ENCODE data around the gene PALM2AKAP2. TPM values are rescaled to one million over a fixed set of nuclear protein-coding genes. Genes with fewer than 3 reads are reported as not detected.
"Not testable (repeated sequence)": the region's sequence is repeated elsewhere in the genome, so short reads cannot be mapped to it uniquely, and the experiment has no call there.

Gene PALM2AKAP2
- total RNA-seq, 2 experiments from 2014 or later, result not detected

GRCh38 chr9:109821711-109822110 is 41.7 kb downstream of the PALM2AKAP2 start:
- H3K27ac Mint-ChIP-seq, result no peak overlapping the region
- DNase-seq (no peak), ATAC-seq (ENCODE audit: low read depth) (no peak)
- POLR2A ChIA-PET, result no interaction called here
- H3K27me3 Mint-ChIP-seq, result peaks cover 3% of the 10 kb centered on the region
- H3K4me3 Mint-ChIP-seq, result no peak overlapping the region
- no peaks in the 10 kb centered on the region for H3K9me3 Mint-ChIP-seq
- no peaks in the 10 kb centered on the region for H3K36me3 Mint-ChIP-seq
- no peaks in the 10 kb centered on the region for H3K4me1 Mint-ChIP-seq

DNA sequence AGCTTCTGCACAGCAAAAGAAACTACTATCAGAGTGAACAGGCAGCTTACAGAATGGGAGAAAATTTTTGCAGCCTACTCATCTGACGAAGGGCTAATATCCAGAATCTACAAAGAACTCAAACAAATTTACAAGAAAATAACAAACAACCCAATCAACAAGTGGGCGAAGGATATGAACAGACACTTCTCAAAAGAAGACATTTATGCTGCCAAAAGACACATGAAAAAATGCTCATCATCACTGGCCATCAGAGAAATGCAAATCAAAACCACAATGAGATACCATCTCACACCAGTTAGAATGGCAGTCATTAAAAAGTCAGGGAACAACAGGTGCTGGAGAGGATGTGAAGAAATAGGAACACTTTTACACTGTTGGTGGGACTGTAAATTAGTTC is 45.4 kb downstream of the PALM2AKAP2 start:
- H3K4me1 Mint-ChIP-seq; H3K36me3 Mint-ChIP-seq; POLR2A ChIA-PET; H3K4me3 Mint-ChIP-seq; ATAC-seq (ENCODE audit: low read depth); H3K27me3 Mint-ChIP-seq; H3K27ac Mint-ChIP-seq; H3K9me3 Mint-ChIP-seq; DNase-seq: not testable (repeated sequence)

GRCh38 chr9:109826559-109826958 is 46.6 kb downstream of the PALM2AKAP2 start:
- H3K27ac Mint-ChIP-seq, result no peak overlapping the region
- H3K4me1 Mint-ChIP-seq, result no peaks in the 10 kb centered on the region
- no peaks in the 10 kb centered on the region for H3K36me3 Mint-ChIP-seq
- peaks cover 6% of the 10 kb centered on the region for H3K27me3 Mint-ChIP-seq
- ATAC-seq (ENCODE audit: low read depth) (no peak), DNase-seq (no peak)
- no peaks in the 10 kb centered on the region for H3K9me3 Mint-ChIP-seq
- no peak overlapping the region for H3K4me3 Mint-ChIP-seq
- POLR2A ChIA-PET, result no interaction called here

DNA sequence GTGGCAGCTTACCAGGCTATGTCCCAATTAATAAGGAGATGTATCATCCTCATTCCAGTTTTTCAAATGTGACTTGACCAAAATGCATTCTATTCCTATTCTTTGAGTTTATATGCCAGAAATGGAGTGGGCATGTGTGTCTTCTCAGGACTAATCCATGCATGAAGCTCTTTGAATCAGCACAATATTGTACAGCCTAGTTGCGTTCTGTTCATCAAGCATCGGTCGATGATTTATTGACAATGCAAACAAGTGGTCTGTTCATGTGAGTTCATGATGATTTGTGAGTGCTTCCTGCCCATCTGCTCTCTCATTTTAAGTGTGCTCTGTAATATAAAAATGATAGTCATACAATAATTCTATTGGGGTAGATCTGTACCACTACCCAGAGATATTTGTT is 48.3 kb downstream of the PALM2AKAP2 start:
- Mint-ChIP-seq H3K27me3 (peaks cover 6% of the 10 kb centered on the region), H3K4me3 (no peak overlapping the region), H3K27ac (no peak overlapping the region), H3K4me1 (no peaks in the 10 kb centered on the region), H3K9me3 (no peaks in the 10 kb centered on the region), H3K36me3 (no peaks in the 10 kb centered on the region)
- POLR2A ChIA-PET, result no interaction called here
- DNase-seq, result no peak
- no peak for ATAC-seq (ENCODE audit: low read depth)
